ENCODE measurements around the gene PPIF. TPM values are rescaled to one million over a fixed set of nuclear protein-coding genes. Genes with fewer than 3 reads are reported as not detected.

The PPIF gene
- total RNA-seq, 2 experiments from 2014 or later, result 55.7 to 121 TPM

GRCh38 chr10:79374312-79375191 is 27.3 kb downstream of the PPIF start:
- intact Hi-C loops (cut with micrococcal nuclease; ENCODE audit: unreplicated experiment), result loop anchor here (1.0 kb wide), 2 partner anchors 93 to 113 kb away; no protein-coding TSS in a partner anchor
- Histone ChIP-seq H3K9me2 (ENCODE audit: insufficient read depth, low read length) (no peaks in the 10 kb centered on the region), H3K9me3 (ENCODE audit: low read length) (no peaks in the 10 kb centered on the region), H3K36me3 (ENCODE audit: insufficient read depth, low read length) (no peaks in the 10 kb centered on the region), H4K20me1 (ENCODE audit: insufficient read depth, low read length) (no peaks in the 10 kb centered on the region), H3K27ac (ENCODE audit: low read depth, low read length, poor library complexity, severe bottlenecking) (no peak overlapping the region), H3K4me2 (ENCODE audit: low read length) (no peak overlapping the region), H3K79me2 (ENCODE audit: insufficient read depth, low read depth, low read length) (no peaks in the 10 kb centered on the region), H3K4me3 (ENCODE audit: low read depth, low read length, poor library complexity, severe bottlenecking) (no peak overlapping the region), H3K4me1 (ENCODE audit: insufficient read depth, low read length, poor library complexity, severe bottlenecking) (no peaks in the 10 kb centered on the region), H2AFZ (ENCODE audit: low read length) (no peak overlapping the region)
- no TSS peak for BruUV-seq (replicated peaks)
- CTCF ChIA-PET (ENCODE audit: unreplicated experiment), result interaction anchor here (0.5 to 0.6 kb wide), 3 partner anchors 28 to 68 kb away, joined by 3 to 4 read pairs (median 3); no protein-coding TSS in a partner anchor
- POLR2A ChIA-PET, result interaction anchor here (0.9 kb wide), 1 partner anchor 26 kb away, joined by 3 read pairs; no protein-coding TSS in a partner anchor
- TF ChIP-seq CTCF (conservative IDR thresholded peaks at IDR 0.05; ENCODE audit: low read length), result peak; percentile 97
- no peak for TF ChIP-seq EZH2phosphoT487 (IDR thresholded peaks at IDR 0.05; ENCODE audit: borderline replicate concordance, low read depth, low read length)
- peak; percentile 65 for DNase-seq (ENCODE audit: low spot score)

GRCh38 chr10:79375321-79376077 is 28.2 kb downstream of the PPIF start:
- Histone ChIP-seq H3K4me2 (ENCODE audit: low read length) (no peak overlapping the region), H3K36me3 (ENCODE audit: insufficient read depth, low read length) (no peaks in the 10 kb centered on the region), H3K79me2 (ENCODE audit: insufficient read depth, low read depth, low read length) (no peaks in the 10 kb centered on the region), H3K27ac (ENCODE audit: low read depth, low read length, poor library complexity, severe bottlenecking) (no peak overlapping the region), H3K4me1 (ENCODE audit: insufficient read depth, low read length, poor library complexity, severe bottlenecking) (no peaks in the 10 kb centered on the region), H4K20me1 (ENCODE audit: insufficient read depth, low read length) (no peaks in the 10 kb centered on the region), H3K4me3 (ENCODE audit: low read depth, low read length, poor library complexity, severe bottlenecking) (no peak overlapping the region), H3K9me3 (ENCODE audit: low read length) (no peaks in the 10 kb centered on the region), H2AFZ (ENCODE audit: low read length) (no peak overlapping the region), H3K9me2 (ENCODE audit: insufficient read depth, low read length) (no peaks in the 10 kb centered on the region)
- no peak for TF ChIP-seq CTCF (conservative IDR thresholded peaks at IDR 0.05; ENCODE audit: low read length)
- DNase-seq (ENCODE audit: low spot score), result no peak
- no TSS peak for BruUV-seq (replicated peaks)
- POLR2A ChIA-PET, result interaction anchor here (0.6 to 0.9 kb wide), 2 partner anchors 27 to 845 kb away, joined by 3 read pairs; no protein-coding TSS in a partner anchor
- intact Hi-C loops (cut with micrococcal nuclease; ENCODE audit: unreplicated experiment), result no loop called here
- CTCF ChIA-PET (ENCODE audit: unreplicated experiment), result interaction anchor here (0.6 to 1.0 kb wide), 2 partner anchors 86 to 94 kb away, joined by 4 read pairs; no protein-coding TSS in a partner anchor
